GM21786 (cell line): ENCODE results near the gene ZNF587B.
"Not testable (repeated sequence)": the region's sequence is repeated elsewhere in the genome, so short reads cannot be mapped to it uniquely, and the experiment has no call there.

Experiments
- ATAC-seq: cut with Tn5 transposase; IDR thresholded peaks from one replicate; pipeline ENCODE4 v1.9.1; 2021; ENCODE audit not compliant: unreplicated experiment

Gene ZNF587B

DNA sequence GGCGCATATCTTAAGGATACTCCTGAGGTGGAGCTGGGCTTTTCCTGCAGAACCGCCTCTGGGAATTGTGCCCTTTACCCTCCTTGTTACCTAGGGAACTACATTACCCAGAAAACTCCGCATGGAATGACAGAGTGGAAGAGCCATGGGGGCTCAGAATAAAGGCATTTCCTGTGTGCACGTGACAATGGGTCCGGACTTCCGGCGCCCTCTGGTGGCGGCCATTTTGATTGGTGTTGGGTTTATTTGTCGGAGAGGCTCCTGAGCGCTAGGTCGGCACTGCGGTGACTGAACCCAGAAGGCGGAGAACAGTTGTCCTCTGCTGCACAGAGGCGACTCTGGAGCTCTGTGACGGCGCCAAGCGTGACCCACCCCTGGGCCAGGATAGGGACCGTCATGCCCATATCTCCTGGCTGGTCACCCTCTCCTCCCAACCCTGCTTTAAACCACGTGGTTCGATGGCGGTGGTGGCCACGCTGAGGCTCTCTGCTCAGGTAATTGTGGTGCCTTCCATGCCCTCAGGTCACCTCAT is at the start of gene ZNF587B:
Gene ZNF587B (plus strand): TSS at position 229 of the 532 bp plus-strand sequence. CDS start 230 bp downstream, at position 459.
- no peak for ATAC-seq

DNA sequence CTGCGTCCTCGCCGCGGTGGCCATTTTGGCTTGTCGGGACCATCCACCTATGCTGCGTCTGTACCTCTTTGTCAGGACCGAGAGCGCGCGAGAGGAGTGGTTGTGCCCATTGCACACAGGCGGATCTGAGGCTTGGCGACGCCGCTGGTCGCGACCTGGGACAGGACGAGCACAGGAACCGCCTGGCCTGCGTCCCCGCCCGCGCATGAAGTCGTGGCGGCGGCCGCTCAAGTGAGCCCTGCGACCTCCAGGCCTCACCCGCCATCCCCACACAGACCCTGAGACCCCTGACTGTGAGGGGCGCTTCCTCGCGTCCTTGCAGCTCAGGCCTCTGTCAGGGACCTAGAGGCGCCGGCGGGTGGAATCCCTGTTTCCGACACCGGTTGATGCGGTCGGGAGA is 43.8 kb upstream of the ZNF587B start:
- no peak for ATAC-seq

DNA sequence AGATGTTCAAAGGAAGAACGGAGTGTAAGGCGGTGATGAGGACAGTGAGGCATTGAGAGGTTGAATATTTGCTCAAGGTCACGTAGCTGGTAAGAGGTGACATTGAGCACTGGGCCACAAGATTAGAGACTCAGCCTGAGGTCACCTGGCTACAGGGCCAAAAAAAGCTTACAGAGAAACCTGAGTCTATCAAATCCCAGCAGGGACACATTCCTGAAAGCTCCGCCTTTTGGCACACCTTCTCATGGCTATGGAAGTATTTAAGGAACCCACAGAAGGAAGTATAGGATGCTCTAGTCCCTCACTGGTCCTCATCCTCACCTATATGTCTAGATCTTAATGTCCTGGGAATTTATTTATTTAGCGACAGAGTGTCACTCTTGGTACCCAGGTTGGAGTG is 43.2 kb upstream of the ZNF587B start:
- ATAC-seq: no peak

DNA sequence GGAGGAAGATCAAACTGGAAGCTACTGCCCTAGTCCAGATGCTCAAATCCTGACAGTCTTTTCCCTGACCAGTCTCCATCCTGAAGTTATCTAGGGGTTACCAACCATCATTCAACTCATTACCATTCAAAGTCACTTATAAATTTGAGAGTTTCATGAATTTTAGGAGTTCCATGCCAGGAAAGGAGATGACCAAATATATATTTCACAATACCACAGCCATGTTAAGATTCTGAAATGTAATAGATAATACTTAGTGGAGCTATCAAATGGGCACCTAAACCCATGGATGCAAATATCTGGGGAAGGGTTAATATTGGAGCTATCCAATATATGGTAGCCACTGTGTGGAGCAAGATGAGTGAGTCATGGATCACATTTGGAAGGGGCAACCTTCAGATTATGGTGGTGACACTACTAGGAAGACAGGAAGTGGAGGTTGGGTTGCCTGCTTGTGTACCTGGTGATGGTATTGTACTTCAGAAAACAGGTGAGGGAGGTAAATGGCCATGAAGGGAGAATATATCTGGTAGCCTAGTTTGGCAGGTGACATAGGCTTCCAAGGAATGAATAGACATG is 41.9 kb upstream of the ZNF587B start:
- ATAC-seq: no peak

DNA sequence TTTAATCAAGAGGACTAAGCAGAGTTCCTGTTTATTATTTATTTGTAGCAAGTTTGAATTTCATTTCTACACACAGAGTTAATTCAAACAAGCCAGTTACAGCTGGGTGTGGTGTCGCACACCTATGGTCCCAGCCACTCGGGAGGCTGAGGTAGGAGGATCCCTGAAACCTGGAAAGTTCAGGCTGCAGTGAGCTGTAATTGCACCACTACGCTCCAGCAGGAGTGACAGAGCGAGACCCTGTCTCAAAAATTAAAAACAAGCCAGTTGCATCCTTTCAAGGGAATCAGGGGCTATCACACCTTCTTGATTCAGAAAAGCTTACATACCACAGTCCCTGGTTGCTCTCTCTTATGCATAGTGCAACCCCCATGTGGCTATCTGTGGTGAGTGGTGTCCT is 40.8 kb upstream of the ZNF587B start:
- no peak for ATAC-seq

DNA sequence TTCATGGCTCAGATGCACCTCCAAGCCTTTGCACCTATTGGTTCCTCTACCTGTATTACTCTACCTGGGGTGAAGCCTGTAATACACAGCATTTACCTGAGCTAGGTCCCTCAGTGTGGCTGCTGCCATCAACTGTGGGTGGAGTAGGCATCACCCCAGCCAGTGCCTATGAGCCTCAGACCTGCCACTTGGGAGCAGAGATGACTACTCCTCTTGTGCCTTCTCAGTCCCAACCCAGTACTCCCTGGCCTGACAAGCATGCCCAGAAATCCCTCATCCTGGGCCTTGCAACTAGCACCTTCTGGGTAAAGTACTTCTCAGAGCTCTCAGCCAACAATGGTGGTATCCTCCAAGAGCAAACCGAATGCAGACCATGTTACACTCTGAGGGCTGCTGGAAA is 33.5 kb upstream of the ZNF587B start:
- not testable (repeated sequence) for ATAC-seq

DNA sequence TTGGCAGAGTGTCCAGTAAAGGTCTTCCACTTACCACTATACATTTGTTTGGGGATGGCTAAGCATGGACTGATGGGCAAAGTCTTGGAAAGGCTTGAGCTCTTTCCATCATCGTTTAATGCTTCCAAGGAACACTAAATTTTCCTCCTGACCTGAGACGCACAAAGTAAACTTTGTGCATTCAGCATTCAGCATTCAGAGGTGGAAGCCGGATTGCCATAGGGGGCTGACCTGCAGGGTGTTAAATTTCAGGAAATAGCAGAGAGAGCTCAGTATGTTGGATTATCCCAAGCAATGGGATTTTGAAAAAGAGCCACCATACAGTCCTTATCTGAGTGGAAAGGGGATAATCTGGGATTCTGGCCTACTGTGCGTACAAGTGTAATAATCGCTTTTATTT is 29.4 kb upstream of the ZNF587B start:
- no peak for ATAC-seq

DNA sequence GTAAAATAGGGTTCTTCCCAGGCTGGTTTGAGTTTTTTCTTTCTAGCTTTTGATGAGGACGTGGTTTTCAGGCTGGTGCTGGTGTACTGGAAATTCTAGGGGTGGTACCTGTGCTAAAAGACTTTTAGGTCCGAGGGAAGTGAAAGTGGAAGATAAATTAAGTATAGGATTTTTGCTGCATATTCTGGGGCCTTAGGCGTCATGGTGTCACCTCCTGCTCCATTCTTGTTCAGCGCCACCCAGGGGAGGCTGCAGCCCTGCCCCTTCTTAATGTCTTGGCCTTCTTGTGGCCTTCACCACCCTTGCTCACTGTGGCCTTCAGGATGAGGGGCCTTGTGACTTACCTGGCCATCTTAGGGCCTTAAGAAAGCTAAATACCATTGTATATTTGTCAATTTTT is 27.8 kb upstream of the ZNF587B start:
- ATAC-seq: peak; percentile 56

DNA sequence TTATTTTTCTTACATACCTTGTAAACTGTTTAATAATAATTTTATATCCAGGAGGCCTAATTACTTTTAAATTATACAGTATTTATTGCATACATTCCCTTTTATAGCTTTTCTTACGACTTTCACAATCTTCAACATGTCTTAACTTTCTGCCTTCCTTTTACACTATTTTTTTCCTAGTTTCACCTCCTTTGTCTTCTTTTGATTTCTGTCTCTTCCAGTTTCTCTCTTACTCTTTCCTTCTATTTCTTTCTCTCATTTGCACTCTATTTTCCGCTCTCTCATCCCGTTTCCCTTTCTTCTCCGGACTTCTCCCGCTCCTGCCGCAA is 26.9 kb upstream of the ZNF587B start:
- no peak for ATAC-seq

DNA sequence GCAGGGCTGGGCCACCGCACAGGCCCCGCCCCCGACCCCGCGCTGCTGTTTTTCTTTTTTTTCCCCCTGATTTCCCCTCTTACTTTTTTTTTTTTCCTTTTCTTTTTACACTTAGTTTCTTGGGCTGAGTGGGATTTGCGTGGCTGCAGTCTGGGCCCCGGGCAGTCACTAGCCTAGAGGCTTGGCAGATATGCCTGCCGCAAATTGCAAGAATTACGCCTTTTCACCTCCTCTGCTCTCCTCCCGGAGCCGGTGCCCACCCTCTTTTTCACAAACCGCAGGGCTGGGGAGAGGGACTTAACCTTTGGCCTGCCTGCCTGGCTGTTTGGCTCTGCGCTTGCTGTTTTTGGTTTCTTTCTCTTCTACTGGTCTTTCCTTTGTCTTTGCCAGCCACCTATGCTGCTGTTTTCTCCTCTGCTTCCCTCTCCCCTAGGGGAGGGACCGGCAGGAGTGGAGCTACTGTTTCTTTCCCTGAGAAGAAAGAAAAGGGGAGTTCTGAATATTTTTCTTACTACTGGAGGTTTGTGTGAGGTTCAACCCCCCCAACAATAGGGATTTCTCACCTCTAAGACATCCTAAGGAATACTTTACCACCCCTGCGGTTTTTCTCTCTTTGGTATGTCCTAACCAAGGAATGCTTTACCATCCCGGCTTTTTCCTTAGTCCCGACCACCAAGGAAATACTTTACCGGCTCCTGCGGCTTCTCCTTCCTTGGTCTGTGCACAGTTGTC is 26.3 kb upstream of the ZNF587B start:
- no peak for ATAC-seq

DNA sequence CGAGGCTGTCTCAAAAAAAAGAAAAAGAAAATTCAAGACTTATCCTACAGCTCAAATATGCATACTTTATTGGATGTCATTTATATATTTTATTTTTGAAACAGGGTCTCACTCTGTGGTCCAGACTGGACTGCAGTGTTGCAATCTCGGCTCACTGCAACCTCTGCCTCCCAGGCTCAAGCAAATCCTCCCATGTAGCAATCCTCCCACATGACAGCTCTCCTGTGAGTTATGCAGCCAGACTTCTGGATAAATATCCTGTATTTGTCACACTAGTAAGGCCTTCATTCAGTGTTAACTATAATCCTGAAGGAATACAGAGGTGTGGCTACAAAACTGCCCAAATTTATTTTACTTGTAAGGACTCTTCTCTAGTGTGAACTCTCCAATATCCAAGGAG is 22.6 kb upstream of the ZNF587B start:
- ATAC-seq: no peak

DNA sequence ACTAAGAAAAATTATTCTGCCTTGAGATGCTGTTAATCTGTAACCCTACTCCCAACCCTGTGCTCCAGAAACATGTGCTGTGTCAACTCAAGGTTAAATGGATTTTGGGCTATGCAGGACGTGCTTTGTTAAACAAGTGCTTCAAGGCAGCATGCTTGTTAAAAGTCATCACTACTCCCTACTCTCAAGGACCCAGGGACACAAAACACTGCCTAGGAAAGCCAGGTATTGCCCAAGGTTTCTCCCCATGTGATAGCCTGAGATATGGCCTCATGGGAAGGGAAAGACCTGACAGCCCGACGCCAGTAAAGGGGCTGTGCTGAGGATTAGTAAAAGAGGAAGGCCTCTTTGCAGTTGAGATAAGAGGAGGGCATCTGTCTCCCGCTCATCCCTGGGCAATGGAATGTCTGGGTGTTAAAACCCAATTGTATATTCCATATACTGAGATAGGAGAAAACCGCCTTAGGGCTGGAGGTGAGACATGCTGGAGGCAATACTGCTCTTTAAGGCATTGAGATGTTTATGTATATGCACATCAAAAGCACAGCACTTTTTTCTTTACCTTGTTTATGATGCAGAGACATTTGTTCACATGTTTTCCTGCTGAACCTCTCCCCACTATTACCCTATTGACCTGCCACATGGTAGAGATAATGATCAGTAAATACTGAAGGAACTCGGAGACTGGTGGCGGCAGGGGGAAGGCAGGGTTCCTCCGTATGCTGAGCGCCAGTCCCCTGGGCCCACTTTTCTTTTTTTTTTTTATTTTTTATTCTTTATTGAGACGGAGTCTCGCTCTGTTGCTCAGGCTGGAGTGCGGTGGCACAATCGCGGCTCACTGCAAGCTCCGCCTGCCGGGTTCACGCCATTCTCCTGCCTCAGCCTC is 19.4 kb upstream of the ZNF587B start:
- not testable (repeated sequence) for ATAC-seq

DNA sequence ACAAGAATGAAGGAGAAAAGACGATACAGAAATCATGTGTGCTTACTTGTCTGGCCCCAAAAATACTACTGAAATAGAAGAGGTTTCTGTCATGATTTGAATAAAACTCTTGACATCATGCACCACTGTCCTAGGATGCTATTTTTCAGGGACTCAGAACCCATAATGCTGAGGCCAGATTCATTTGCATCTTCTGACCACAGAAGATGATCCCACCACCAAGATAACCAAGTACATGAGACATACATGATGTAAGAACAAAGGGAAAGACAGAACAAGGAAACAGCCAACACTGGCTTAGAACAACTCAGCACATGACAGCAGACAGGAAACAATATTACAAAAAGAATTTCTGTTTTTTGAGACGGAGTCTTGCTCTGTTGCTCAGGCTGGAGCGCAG is 17.9 kb upstream of the ZNF587B start:
- ATAC-seq: no peak

DNA sequence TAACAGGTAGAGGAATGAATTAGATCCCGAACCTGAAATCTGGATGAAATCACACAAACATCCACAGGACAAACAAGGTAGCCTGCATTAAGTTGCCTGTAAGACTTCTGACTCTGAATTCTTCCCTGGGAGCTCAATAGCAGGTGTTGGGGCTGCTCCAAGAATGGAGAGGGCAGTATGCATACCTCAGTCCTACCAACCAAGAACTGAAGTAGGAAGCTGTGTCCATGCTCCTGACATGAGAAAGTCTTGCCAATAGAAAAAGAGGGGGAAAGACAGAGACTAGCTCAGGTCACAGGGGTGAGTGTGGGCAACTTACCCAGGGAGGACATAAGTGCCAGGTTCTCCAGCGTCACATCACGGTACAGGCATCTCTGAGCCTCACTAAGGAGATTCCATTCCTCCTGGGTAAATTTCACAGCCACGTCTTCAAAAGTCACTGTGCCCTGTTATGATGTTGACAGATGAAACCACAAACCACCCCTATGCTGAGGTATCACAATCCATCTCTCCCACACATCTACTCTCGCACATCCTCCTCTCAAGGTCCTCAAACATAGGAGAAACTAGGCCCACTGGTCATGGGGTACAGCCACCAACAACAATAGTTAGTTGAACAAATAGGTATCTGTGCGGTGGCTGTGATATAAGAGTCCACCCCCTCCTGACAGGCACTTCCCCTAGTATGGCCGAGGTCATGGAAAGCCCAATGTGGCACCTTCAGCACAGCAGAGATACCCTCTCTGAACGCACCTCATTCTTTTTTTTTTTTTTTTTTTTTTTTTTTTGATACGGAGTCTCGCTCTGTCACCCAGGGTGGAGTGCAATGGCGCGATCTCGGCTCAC is 16.9 kb upstream of the ZNF587B start:
- ATAC-seq: not testable (repeated sequence)

DNA sequence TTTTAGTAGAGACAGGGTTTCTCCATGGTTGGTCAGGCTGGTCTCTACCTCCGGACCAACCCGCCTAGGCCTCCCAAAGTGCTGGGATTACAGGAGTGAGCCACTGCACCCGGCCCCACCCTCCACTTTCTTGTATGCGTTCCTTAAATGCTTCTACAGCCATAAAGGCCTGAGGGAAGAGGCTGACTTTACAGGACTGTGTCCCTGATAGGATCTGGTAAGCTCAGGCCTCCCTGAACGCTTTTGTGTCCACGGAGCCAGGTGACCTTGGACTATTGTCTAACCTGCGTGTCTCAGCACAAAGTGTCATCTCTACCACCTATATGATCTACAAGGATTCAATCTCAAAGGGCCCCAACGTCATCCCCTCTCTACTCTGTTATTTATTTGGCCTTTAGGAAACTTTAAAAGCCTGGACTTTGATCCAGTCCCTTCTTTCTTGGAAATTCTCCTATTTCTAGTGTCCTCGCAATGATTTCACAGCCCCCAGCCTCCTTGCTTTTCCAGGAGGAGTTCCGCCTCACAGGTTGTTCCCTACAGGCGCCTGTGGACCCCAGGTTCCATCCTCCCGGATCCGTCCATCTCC is 16.1 kb upstream of the ZNF587B start:
- no peak for ATAC-seq

DNA sequence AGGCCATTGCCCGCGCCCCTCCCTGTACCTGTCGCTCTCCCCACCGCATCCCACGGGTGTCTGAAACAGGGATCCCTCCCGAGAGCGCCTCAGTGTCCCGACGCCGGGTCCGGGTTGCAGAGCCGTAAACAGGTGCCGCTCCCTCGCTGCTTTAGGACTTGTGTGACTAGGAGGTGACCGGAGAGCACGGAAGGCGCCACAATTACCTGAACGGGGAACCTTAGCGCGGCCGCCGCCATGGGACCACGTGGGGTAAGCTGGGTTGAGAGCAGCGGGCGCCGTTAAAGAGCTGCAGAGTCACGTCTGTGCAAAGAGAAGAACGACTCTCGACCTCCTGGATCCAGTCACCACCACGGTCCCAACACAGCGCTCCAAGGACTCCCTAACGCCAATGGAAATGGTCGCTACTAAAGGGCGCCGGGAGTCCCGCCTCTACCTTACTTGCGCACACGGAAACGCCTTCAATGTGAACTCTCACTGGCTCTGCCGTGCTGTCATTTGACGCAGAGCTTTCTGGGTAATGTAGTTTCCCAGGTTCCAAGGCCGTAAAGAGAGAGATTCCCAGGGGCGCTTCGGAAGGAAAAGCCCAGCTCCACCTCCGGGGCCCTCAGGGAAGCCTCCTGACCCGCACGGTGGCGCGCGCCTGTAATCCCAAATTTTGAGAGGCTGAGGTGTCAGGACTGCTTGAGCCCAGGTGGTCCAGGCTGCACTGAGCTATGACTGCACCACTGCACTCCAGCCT is 15.4 kb upstream of the ZNF587B start, which contains the start of gene ZNF552:
Gene ZNF552 (minus strand): TSS at position 409 of the 742 bp plus-strand sequence. CDS start 170 bp downstream, at position 239.
- ATAC-seq: peak; percentile 71

DNA sequence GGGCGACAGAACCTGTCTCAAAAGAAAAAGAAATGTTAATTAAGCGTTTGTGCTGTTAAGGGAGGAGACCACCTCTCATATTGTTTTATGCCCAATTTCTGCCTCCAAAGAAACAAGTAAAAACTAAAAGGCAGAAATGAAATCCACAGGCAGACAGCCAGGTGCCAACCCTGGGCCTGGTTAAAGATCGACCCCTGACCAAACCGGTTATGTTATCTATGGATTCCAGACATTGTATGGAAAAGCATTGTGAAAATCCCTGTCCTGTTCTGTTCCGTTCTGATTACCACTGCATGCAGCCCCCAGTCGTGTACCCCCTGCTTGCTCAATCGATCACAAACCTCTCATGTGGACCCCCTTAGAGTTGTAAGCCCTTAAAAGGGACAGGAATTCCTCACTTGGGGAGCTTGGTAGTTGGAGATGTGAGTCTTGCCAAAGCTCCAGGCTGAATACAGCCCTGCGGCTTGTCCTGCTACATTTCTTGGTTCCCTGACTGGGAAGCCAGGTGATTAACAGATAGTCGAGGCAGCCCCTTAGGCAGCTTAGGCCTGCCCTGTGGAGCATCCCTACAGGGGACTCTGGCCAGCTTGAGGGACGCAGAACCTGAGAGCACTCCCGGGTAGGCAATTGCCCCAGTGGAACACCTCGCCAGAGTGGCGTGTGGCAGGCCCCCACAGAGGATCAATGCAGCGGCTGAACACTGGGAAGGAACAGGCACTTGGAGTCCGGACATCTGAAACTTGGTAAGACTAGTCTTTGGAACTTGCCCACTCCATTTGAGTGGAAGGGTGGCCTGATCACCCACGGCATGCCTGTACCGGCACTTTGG is 14.6 kb upstream of the ZNF587B start:
- ATAC-seq: no peak

DNA sequence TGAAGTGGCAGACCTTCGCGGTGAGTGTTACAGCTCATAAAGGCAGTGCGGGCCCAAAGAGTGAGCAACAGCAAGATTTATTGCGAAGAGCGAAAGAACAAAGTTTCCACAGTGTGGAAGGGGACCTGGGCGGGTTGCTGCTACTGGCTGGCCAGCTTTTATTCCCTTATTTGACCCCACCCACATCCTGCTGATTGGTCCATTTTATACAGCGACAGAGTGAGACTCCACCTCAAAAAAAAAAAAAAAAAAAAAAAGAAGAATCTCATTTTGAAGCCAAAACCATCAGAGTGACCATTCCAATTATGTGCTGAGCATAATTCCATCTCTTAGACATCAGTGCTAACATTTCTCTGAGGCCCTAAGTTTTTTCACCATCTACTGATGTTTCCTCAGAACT is 13.4 kb upstream of the ZNF587B start:
- ATAC-seq: no peak

DNA sequence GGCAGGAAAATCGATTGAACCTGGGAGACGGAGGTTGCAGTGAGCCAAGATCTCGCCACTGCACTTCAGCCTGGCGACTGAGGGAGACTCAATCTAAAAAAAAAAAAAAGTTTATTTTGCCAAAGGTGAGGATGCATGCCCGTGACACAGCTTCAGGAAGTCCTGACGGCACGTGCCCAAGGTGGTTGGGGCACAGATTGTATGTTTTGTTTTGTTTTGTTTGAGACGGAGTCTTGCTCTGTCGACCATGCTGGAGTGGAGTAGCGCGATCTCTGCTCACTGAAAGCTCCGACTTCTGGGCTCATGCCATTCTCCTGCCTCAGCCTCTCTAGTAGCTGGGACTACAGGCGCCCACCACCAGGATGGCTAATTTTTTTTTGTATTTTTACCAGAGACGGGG is 12.1 kb upstream of the ZNF587B start:
- no peak for ATAC-seq
